GM12801 (cell line): ENCODE measurements around the gene PCDHGC4.

Source experiments
- CTCF ChIP-seq: IDR thresholded peaks from one replicate; pipeline ENCODE4 v1.5.1; 2011; ENCODE audit warnings: control low read depth; ENCODE audit not compliant: insufficient read length; ENCODE audit errors: extremely low read depth

The PCDHGC4 gene

DNA sequence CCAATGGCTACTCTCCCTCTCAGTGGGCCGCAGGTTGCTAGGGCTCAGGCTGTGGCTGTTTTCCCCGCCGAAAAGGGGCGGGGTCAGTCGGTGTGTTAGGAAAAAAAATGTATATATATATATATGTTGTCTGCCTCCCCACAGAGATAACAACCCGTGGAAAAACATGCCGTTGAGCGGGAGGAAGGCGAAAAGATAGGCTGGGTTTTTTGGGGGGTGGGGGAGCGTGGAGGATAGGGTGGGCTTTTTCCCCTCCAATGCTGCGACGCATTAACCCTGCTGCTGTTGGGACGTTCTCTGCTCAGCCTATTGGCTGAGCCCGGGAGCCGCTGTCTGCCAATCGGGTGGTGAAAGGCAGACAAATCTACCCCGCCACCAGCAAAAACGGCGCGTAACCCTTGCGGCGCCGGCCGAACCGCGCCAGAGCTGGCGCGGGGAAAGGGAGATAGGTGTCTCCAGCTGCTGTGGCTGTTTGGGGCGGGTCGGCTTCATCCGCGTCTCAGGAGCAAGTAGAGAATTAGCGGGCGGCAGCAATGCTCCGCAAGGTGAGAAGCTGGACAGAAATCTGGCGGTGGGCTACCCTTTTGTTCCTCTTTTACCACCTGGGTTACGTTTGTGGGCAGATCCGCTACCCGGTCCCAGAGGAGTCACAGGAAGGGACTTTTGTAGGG lies at the start of gene PCDHGC4:
TSS of gene PCDHGC4 (plus strand) at position 390 of the 671 bp plus-strand sequence. CDS start at position 534, 144 bp downstream.
- no peak for TF ChIP-seq CTCF

- no peak for TF ChIP-seq CTCF
Observed at GRCh38 chr5:141437221-141437620, 47.6 kb upstream of the PCDHGC4 start.

- TF ChIP-seq CTCF, result no peak
Observed at GRCh38 chr5:141439411-141440141, 45.3 kb upstream of the PCDHGC4 start.

GRCh38 chr5:141440341-141440740 lies 44.5 kb upstream of the PCDHGC4 start:
- TF ChIP-seq CTCF, result no peak

GRCh38 chr5:141441571-141442170 lies 43.2 kb upstream of the PCDHGC4 start:
- TF ChIP-seq CTCF, result no peak

- TF ChIP-seq CTCF, result no peak
Observed at GRCh38 chr5:141465351-141465750, 19.5 kb upstream of the PCDHGC4 start.

DNA sequence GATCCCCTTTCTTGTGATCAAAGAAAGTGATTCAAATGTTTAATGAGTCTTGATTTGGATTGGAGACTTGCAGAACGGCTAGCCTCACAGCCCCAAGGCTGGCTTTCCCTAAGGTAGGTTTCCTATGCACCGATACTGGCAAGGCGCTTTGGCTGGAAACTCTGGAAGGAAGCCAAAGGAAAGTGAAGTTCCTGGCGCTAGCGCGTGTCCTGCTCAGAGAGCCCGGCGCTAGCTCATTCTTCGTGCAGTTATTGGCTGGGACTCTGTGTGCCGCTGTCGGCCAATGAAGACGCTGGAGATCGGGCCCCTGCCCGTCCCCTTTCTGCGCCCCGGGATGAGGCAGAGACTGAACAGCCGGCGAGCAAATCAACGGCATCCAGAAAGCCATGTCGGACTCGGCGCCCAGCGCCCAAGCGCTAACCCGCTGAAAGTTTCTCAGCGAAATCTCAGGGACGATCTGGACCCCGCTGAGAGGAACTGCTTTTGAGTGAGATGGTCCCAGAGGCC lies 9.2 kb upstream of the PCDHGC4 start, which contains the start of gene PCDHGC3:
TSS of gene PCDHGC3 (plus strand) at position 342 of the 507 bp plus-strand sequence. CDS start at position 493, 151 bp downstream.
- no peak for TF ChIP-seq CTCF
